Measurements from ENCODE around the gene GEMIN4.
A peak's percentile ranks its signal among the peaks of the same experiment; 100 is the strongest.

DNA sequence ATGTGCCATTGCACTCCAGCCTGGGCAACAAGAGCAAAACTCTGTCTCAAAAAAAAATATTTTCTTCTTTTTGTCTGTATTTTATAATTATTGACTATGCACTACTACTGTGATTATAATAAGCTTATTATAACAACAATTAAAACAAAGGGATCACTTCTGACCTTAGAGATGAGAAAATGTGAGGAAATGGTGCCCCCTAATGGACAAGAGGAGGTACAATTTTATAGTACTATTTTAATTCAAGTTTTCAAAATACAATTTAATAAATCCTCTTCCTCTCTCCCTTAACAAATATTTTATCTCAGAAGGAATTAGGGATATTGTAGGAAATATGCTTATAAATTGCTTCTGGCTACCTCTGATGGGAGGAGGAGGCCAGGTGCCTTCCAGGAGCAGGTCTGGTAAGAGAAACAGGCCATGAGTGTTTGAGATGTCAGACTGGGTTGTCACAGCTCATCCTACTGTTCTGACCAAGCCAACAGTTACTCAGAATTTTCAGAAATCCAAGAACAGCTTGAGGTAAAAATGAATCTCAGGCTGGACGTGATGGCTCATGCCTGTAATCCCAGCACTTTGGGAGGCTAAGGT is 51.5 kb downstream of the GEMIN4 start:
- TF ChIP-seq CTCF (IDR thresholded peaks at IDR 0.05) (peak; percentile 67 to 71 (median 70)), POLR2AphosphoS5 (IDR thresholded peaks at IDR 0.05) (no peak), POLR2A (IDR thresholded peaks at IDR 0.05; ENCODE audit: low read depth) (no peak)

Measured in esophagus muscularis mucosa (tissue), 3 donors.